ENCODE data around the gene HTT-AS.

DNA sequence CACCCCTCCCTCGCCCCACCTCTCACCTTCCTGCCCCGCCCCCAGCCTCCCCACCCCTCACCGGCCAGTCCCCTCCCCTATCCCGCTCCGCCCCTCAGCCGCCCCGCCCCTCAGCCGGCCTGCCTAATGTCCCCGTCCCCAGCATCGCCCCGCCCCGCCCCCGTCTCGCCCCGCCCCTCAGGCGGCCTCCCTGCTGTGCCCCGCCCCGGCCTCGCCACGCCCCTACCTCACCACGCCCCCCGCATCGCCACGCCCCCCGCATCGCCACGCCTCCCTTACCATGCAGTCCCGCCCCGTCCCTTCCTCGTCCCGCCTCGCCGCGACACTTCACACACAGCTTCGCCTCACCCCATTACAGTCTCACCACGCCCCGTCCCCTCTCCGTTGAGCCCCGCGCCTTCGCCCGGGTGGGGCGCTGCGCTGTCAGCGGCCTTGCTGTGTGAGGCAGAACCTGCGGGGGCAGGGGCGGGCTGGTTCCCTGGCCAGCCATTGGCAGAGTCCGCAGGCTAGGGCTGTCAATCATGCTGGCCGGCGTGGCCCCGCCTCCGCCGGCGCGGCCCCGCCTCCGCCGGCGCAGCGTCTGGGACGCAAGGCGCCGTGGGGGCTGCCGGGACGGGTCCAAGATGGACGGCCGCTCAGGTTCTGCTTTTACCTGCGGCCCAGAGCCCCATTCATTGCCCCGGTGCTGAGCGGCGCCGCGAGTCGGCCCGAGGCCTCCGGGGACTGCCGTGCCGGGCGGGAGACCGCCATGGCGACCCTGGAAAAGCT, at the start of gene HTT-AS, which contains the start of gene HTT:
- TF ChIP-seq, protein P1, sequence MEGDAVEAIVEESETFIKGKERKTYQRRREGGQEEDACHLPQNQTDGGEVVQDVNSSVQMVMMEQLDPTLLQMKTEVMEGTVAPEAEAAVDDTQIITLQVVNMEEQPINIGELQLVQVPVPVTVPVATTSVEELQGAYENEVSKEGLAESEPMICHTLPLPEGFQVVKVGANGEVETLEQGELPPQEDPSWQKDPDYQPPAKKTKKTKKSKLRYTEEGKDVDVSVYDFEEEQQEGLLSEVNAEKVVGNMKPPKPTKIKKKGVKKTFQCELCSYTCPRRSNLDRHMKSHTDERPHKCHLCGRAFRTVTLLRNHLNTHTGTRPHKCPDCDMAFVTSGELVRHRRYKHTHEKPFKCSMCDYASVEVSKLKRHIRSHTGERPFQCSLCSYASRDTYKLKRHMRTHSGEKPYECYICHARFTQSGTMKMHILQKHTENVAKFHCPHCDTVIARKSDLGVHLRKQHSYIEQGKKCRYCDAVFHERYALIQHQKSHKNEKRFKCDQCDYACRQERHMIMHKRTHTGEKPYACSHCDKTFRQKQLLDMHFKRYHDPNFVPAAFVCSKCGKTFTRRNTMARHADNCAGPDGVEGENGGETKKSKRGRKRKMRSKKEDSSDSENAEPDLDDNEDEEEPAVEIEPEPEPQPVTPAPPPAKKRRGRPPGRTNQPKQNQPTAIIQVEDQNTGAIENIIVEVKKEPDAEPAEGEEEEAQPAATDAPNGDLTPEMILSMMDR (IDR thresholded peaks at IDR 0.05 in 8 of 11, conservative IDR thresholded peaks at IDR 0.05 in 3 of 11), result peak in 6 of 11 experiments; percentile 11 to 51 (median 40)
- TF ChIP-seq POLR2A (IDR thresholded peaks at IDR 0.05), result peak in 1 of 3 donors; percentile 66
